ENCODE measurements around the gene TRA2A. TPM values are rescaled to one million over a fixed set of nuclear protein-coding genes. Genes with fewer than 3 reads are reported as not detected.
"Not testable (repeated sequence)": the region's sequence is repeated elsewhere in the genome, so short reads cannot be mapped to it uniquely, and the experiment has no call there.

Gene TRA2A
- total and polyA plus RNA-seq, 3 donors from 2014 or later: 60.9 to 76.1 (median 62.8) TPM

DNA sequence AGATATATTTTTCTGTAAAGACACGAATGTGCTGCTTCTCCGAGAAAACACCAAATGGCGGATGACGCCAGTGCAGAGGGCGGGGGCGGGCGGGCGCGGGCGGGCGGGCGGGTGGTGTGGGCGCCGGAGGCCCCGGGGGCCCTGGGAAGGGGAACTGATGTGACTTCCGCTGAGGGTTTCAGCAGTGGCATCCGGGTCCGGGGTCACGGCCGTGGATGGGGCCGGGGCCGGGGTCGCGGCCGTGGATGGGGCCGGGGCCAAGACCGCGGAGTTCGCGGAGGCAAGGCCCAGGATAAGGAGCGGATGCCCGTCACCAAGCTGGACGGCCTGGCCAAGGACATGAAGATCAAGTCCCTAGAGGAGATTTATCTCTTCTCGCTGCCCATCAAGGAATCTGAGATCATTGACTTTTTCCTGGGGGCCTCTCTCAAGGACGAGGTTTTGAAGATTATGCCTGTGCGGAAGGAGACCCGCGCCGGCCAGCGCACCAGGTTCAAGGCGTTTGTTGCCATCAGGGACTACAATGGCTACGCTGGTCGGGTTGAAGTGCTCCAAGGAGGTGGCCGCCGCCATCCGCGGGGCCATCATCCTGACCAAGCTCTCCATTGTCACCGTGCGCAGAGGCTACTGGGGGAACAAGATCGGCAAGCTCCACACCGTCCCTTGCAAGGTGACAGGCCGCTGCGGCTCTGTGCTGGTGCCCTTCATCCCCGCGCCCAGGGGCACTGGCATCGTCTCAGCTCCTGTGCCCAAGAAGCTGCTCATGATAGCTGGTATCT, 41.2 kb downstream of the TRA2A start:
- DNase-seq: peak; percentile 69
- Histone ChIP-seq H3K27me3 (no peaks in the 10 kb centered on the region), H3K4me1 (peaks cover 6% of the 10 kb centered on the region), H3K9me3 (no peaks in the 10 kb centered on the region), H3K27ac (peak overlapping the region; percentile 50 to 52), H3K36me3 (ENCODE audit: low read depth, missing control alignments) (no peaks in the 10 kb centered on the region), H3K4me3 (peak overlapping the region; percentile 59 to 66)
- intact Hi-C loops (cut with DNase I; ENCODE audit: low total_unique reads): no loop called here
- WGBS, 2 donors: 37 to 38% methylated on average over 33 to 55 of the region's 56 CpGs
- TF ChIP-seq CTCF (IDR thresholded peaks at IDR 0.05) (no peak), POLR2A (IDR thresholded peaks at IDR 0.05) (no peak)

GRCh38 chr7:23488714-23489113, 43.1 kb downstream of the TRA2A start:
- H3K9me3 ChIP-seq; H3K4me1 ChIP-seq; H3K36me3 ChIP-seq (ENCODE audit: low read depth, missing control alignments); DNase-seq; intact Hi-C loops (cut with DNase I; ENCODE audit: low total_unique reads); H3K27ac ChIP-seq; H3K4me3 ChIP-seq; H3K27me3 ChIP-seq: not testable (repeated sequence)
- 91 to 92% methylated on average over 13 of the region's 13 CpGs for WGBS, 2 donors

DNA sequence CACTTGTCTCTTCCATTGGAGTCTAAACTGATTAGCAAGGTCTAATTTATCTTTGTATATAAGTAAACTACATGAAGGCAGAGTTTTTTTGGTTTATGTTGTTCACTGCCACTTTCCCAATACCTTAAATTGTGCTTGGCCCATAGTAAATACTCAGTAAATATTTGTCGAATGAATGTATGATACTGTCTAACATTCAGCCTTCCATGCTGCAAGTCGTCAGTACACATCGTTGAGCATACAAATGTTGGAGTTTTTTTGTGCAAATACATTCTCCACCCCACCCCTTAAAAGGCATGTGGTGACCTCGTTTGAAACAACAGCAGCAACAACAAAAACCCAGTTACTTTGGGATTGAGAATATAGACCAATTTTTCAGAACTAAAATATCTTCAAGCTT, 44.1 kb downstream of the TRA2A start:
- WGBS, 2 donors: 50 to 59% methylated on average over 4 of the region's 4 CpGs
- intact Hi-C loops (cut with DNase I; ENCODE audit: low total_unique reads): no loop called here
- no peak for TF ChIP-seq CTCF (IDR thresholded peaks at IDR 0.05)
- no peak for TF ChIP-seq POLR2A (IDR thresholded peaks at IDR 0.05)

GRCh38 chr7:23486002-23486773, 45.6 kb downstream of the TRA2A start:
- DNase-seq: no peak
- TF ChIP-seq POLR2A (IDR thresholded peaks at IDR 0.05) (no peak), CTCF (IDR thresholded peaks at IDR 0.05) (no peak)
- peaks cover 5% of the 10 kb centered on the region for H3K4me1 ChIP-seq

More for the DNA sequence above, 44.1 kb downstream of the TRA2A start:
- no peak for DNase-seq
- H3K27me3 ChIP-seq: no peaks in the 10 kb centered on the region
- no peak overlapping the region for H3K27ac ChIP-seq
- H3K4me3 ChIP-seq: no peak overlapping the region
- H3K36me3 ChIP-seq (ENCODE audit: low read depth, missing control alignments): no peaks in the 10 kb centered on the region
- H3K4me1 ChIP-seq: peaks cover 6% of the 10 kb centered on the region
- no peaks in the 10 kb centered on the region for H3K9me3 ChIP-seq

GRCh38 chr7:23482686-23483085, 49.1 kb downstream of the TRA2A start:
- intact Hi-C loops (cut with DNase I; ENCODE audit: low total_unique reads): no loop called here
- no peaks in the 10 kb centered on the region for H3K36me3 ChIP-seq (ENCODE audit: low read depth, missing control alignments)
- no peak overlapping the region for H3K27ac ChIP-seq
- no peak for DNase-seq
- 90 to 93% methylated on average over 4 of the region's 4 CpGs for whole genome bisulfite sequencing, 2 donors
- no peaks in the 10 kb centered on the region for H3K4me1 ChIP-seq
- TF ChIP-seq CTCF (IDR thresholded peaks at IDR 0.05): no peak
- no peaks in the 10 kb centered on the region for H3K27me3 ChIP-seq
- H3K9me3 ChIP-seq: no peaks in the 10 kb centered on the region
- no peak overlapping the region for H3K4me3 ChIP-seq

More at GRCh38 chr7:23486002-23486773, 45.6 kb downstream of the TRA2A start:
- Histone ChIP-seq H3K9me3 (no peaks in the 10 kb centered on the region), H3K36me3 (ENCODE audit: low read depth, missing control alignments) (no peaks in the 10 kb centered on the region), H3K27me3 (no peaks in the 10 kb centered on the region), H3K27ac (no peak overlapping the region), H3K4me3 (no peak overlapping the region)
- intact Hi-C loops (cut with DNase I; ENCODE audit: low total_unique reads): no loop called here
- 59 to 74% methylated on average over 13 of the region's 13 CpGs for WGBS, 2 donors

Data from testis (tissue), 3 donors.